B cell (primary cell): ENCODE results near the gene CAPN11. TPM values are rescaled to one million over a fixed set of nuclear protein-coding genes. Genes with fewer than 3 reads are reported as not detected.
A peak's percentile ranks its signal among the peaks of the same experiment; 100 is the strongest.

Source experiments
- ATAC-seq: fragments of 200-7000 bp; cut with Tn5 transposase; one replicate; pipeline ENCODE4 v1.10.0; 2021; ENCODE audit warnings: low read depth, mild to moderate bottlenecking, moderate number of reproducible peaks, moderate library complexity
- CTCF ChIA-PET: fragments of 350-600 bp; sonication (Branson Sonifier 250); formaldehyde crosslinking; loops from one replicate; lab custom pipeline; 2021; ENCODE audit warnings: antibody characterized with exemption, inconsistent platforms; lab: Charles Lee
- POLR2A ChIA-PET: fragments of 350-600 bp; sonication (Branson Sonifier 250); formaldehyde crosslinking; loops from one replicate; lab custom pipeline; 2021; ENCODE audit warnings: antibody characterized with exemption; lab: Charles Lee
- DNase-seq: peaks from one replicate; pipeline ENCODE4 v3.0.0; 2013
- H2AFZ ChIP-seq: 2 replicates; pipeline ENCODE4 v1.6.1; 2012; ENCODE audit warnings: mild to moderate bottlenecking, low read depth, low read length; ENCODE audit not compliant: insufficient read depth, poor library complexity, severe bottlenecking
- H3K27ac ChIP-seq, 2 donors: 1 replicate in 1 of 2; 2 replicates in 1 of 2; pipeline ENCODE4 v1.5.1; 2012 to 2013; ENCODE audit warnings: low read length in 2 of 2, mild to moderate bottlenecking in 2 of 2, moderate library complexity in 1 of 2
- H3K27me3 ChIP-seq, 4 experiments: fragments of 200-600 bp in 1 of 4; sonication (generic) in 1 of 4; replicated peaks in 1 of 4; 1 replicate in 2 of 4; 2 replicates in 2 of 4; pipeline versions ENCODE4 v1.6.1 to v1.7.0; 2013 to 2016; ENCODE audit warnings: low read length in 3 of 4, mild to moderate bottlenecking in 2 of 4, mixed read lengths in 1 of 4, moderate library complexity in 1 of 4; ENCODE audit not compliant: insufficient read depth in 4 of 4, control insufficient read depth in 3 of 4; ENCODE audit errors: control extremely low read depth in 1 of 4
- H3K36me3 ChIP-seq, 2 experiments: replicated peaks in 1 of 2; 1 replicate in 1 of 2; 2 replicates in 1 of 2; pipeline versions ENCODE4 v1.6.1 to v1.7.1; 2013; ENCODE audit warnings: low read length in 1 of 2; ENCODE audit not compliant: insufficient read depth in 2 of 2, control insufficient read depth in 1 of 2; ENCODE audit errors: control extremely low read depth in 1 of 2, extremely low read depth in 1 of 2
- H3K4me1 ChIP-seq, 2 donors: fragments of 200-600 bp in 1 of 2; sonication (generic) in 1 of 2; 1 replicate in 1 of 2; 2 replicates in 1 of 2; pipeline versions ENCODE4 v1.5.1 to v1.6.1; 2013 to 2017; ENCODE audit warnings: low read length in 2 of 2; ENCODE audit not compliant: control insufficient read depth in 2 of 2, insufficient read depth in 2 of 2
- H3K4me2 ChIP-seq: replicated peaks from 2 replicates; pipeline ENCODE3; 2012; ENCODE audit warnings: mild to moderate bottlenecking, low read depth, low read length; ENCODE audit not compliant: poor library complexity, severe bottlenecking
- H3K4me3 ChIP-seq, 5 experiments: fragments of 200-600 bp in 1 of 5; sonication (generic) in 1 of 5; 1 replicate in 3 of 5; 2 replicates in 2 of 5; pipeline versions ENCODE4 v1.5.1 to v1.7.0; 2011 to 2016; ENCODE audit warnings: low read length in 4 of 5, mild to moderate bottlenecking in 4 of 5, low read depth in 2 of 5, control low read depth in 1 of 5, moderate library complexity in 1 of 5; ENCODE audit not compliant: insufficient read depth in 1 of 5; ENCODE audit errors: control extremely low read depth in 1 of 5, extremely low read depth in 1 of 5
- H3K79me2 ChIP-seq: fragments of 200-600 bp; sonication (generic); one replicate; pipeline ENCODE4 v1.6.0; 2016; ENCODE audit warnings: low read length; ENCODE audit not compliant: control insufficient read depth, insufficient read depth
- H3K9ac ChIP-seq: fragments of 200-600 bp; sonication (generic); 2 replicates; pipeline ENCODE4 v1.6.1; 2017; ENCODE audit warnings: mild to moderate bottlenecking, low read length, moderate library complexity
- H3K9me3 ChIP-seq, 3 donors: one replicate each; pipeline versions ENCODE4 v1.6.1 to v1.7.1; 2013; ENCODE audit warnings: low read length in 2 of 3; ENCODE audit not compliant: control insufficient read depth in 2 of 3, insufficient read depth in 1 of 3; ENCODE audit errors: control extremely low read depth in 1 of 3
- H4K20me1 ChIP-seq: 2 replicates; pipeline ENCODE4 v1.6.0; 2012; ENCODE audit warnings: mild to moderate bottlenecking, low read length; ENCODE audit not compliant: insufficient read depth, control insufficient read depth, poor library complexity, severe bottlenecking
- H3K27ac Mint-ChIP-seq: one replicate; pipeline ENCODE4 v1.8.0; 2021; ENCODE audit warnings: mixed read lengths
- H3K27me3 Mint-ChIP-seq: one replicate; pipeline ENCODE4 v1.8.0; 2021; ENCODE audit warnings: mixed read lengths
- H3K4me1 Mint-ChIP-seq: one replicate; pipeline ENCODE4 v1.8.0; 2021; ENCODE audit warnings: mixed read lengths
- H3K4me3 Mint-ChIP-seq: one replicate; pipeline ENCODE4 v1.8.0; 2021; ENCODE audit warnings: mixed read lengths
- H3K9me3 Mint-ChIP-seq: one replicate; pipeline ENCODE4 v1.8.0; 2022; ENCODE audit warnings: mixed read lengths; ENCODE audit not compliant: insufficient read depth
- CTCF ChIP-seq: fragments of 200-600 bp; IDR thresholded peaks from one replicate; pipeline ENCODE4 v1.8.0; 2022; ENCODE audit warnings: antibody characterized with exemption, mild to moderate bottlenecking
- EZH2 ChIP-seq: IDR thresholded peaks from 2 replicates; pipeline ENCODE4 v1.6.1; 2012; ENCODE audit warnings: borderline replicate concordance, low read depth, mild to moderate bottlenecking, moderate library complexity, low read length; ENCODE audit not compliant: insufficient read depth, poor library complexity, severe bottlenecking
- whole genome bisulfite sequencing: methylation state at CpG from one replicate; pipeline ENCODE4 v1.1.5; 2013; ENCODE audit warnings: missing lambda C conversion rate; ENCODE audit not compliant: insufficient coverage; 5-methylcytosine and 5-hydroxymethylcytosine counted together
- intact Hi-C: fragments of 100-400 bp; cut with micrococcal nuclease; formaldehyde crosslinking; loops from one replicate; pipeline ENCODE4 v1.10.0; 2022
- polyA plus RNA-seq: library from polyadenylated mRNA; depleted of rRNA; stranded (reverse); fragments of >200 nt; gene quantifications from 2 replicates; pipeline ENCODE4 v1.2.3, GENCODE V29; 2012
- total RNA-seq, 2 donors: library from RNA; stranded (reverse); fragments of 120-200 nt in 1 of 2; gene quantifications; 1 replicate in 1 of 2; 2 replicates in 1 of 2; pipeline versions ENCODE4 v1.2.3 to v1.2.4, GENCODE V29; 2013 to 2022

CAPN11 gene
- total and polyA plus RNA-seq, 2 donors (not counting 1 experiment from before 2014, with no cell fraction given), result not detected

- no peak overlapping the region for H3K27ac Mint-ChIP-seq
- intact Hi-C loops, result no loop called here
- H3K9me3 Mint-ChIP-seq, result no peaks in the 10 kb centered on the region
- Histone ChIP-seq H3K9me3 (no peaks in the 10 kb centered on the region), H3K4me2 (no peak overlapping the region), H3K9ac (no peak overlapping the region), H2AFZ (no peak overlapping the region), H3K79me2 (no peaks in the 10 kb centered on the region), H3K27me3 (no peaks in the 10 kb centered on the region), H4K20me1 (no peaks in the 10 kb centered on the region), H3K4me1 (peaks cover 6 to 8% of the 10 kb centered on the region in 2 donors), H3K27ac (no peak overlapping the region), H3K36me3 (no peaks in the 10 kb centered on the region), H3K4me3 (no peak overlapping the region)
- H3K27me3 Mint-ChIP-seq, result no peaks in the 10 kb centered on the region
- H3K4me3 Mint-ChIP-seq, result no peak overlapping the region
- CTCF ChIA-PET, result interaction anchor here (2.1 to 2.4 kb wide), 2 partner anchors 9 to 61 kb away, joined by 10 to 16 read pairs; partner anchors contain the start of gene SLC29A1
- H3K4me1 Mint-ChIP-seq, result peaks cover 8% of the 10 kb centered on the region
- POLR2A ChIA-PET, result no interaction called here
- ATAC-seq (no peak), DNase-seq (no peak)
- TF ChIP-seq EZH2 (no peak), CTCF (no peak)
- WGBS, result 96% methylated on average over 10 of the region's 16 CpGs
Measured at GRCh38 chr6:44232676-44233566, 74.3 kb downstream of the CAPN11 start.

- Histone ChIP-seq H4K20me1 (no peaks in the 10 kb centered on the region), H2AFZ (no peak overlapping the region), H3K4me1 (peaks cover 6 to 14% of the 10 kb centered on the region in 2 donors), H3K4me3 (no peak overlapping the region), H3K79me2 (no peaks in the 10 kb centered on the region), H3K27ac (no peak overlapping the region), H3K9ac (no peak overlapping the region), H3K4me2 (no peak overlapping the region), H3K36me3 (no peaks in the 10 kb centered on the region), H3K27me3 (no peaks in the 10 kb centered on the region), H3K9me3 (no peaks in the 10 kb centered on the region)
- intact Hi-C loops, result loop anchor here (1.0 kb wide), 1 partner anchor 61 kb away; no protein-coding TSS in a partner anchor
- POLR2A ChIA-PET, result no interaction called here
- no peak overlapping the region for H3K27ac Mint-ChIP-seq
- TF ChIP-seq EZH2 (no peak), CTCF (no peak)
- DNase-seq (peak; percentile 6), ATAC-seq (no peak)
- H3K9me3 Mint-ChIP-seq, result no peaks in the 10 kb centered on the region
- H3K4me1 Mint-ChIP-seq, result peaks cover 15% of the 10 kb centered on the region
- H3K27me3 Mint-ChIP-seq, result no peaks in the 10 kb centered on the region
- CTCF ChIA-PET, result interaction anchor here (2.1 to 4.5 kb wide), 4 partner anchors 10 to 135 kb away, joined by 10 to 37 read pairs (median 24); partner anchors contain the start of genes HSP90AB1 and SLC29A1
- WGBS, result 73% methylated on average over 10 of the region's 14 CpGs
- H3K4me3 Mint-ChIP-seq, result no peak overlapping the region
Measured at GRCh38 chr6:44233567-44234100, 75.0 kb downstream of the CAPN11 start.
